Cardiac ventricle fibroblast (primary cell): ENCODE results near the gene COPG2. TPM values are rescaled to one million over a fixed set of nuclear protein-coding genes. Genes with fewer than 3 reads are reported as not detected.

Experiments
- total RNA-seq: library from RNA; depleted of rRNA; stranded (reverse); fragments of >200 nt; gene quantifications from 2 replicates; pipeline ENCODE4 v1.2.3, GENCODE V29; 2015

The COPG2 gene
- total RNA-seq = 14.7 and 15.1 TPM in 2 replicates

GRCh38 chr7:130668258-130669084, at the start of gene COPG2:
Gene COPG2, minus strand, starts transcription at chr7:130668748. Its CDS starts 80 bp downstream, at chr7:130668668.

GRCh38 chr7:130491841-130492522, 176.6 kb downstream of the COPG2 start, which contains the start of gene MEST:
Gene MEST, plus strand, starts transcription at chr7:130492085. Its CDS starts 229 bp downstream, at chr7:130492314.

Other genes with a start within 250 kb of the COPG2 start
- gene CEP41, start 227.7 kb downstream of the COPG2 start, total RNA-seq = 7.9 and 12.2 TPM in 2 replicates
- 56.7 and 65.4 TPM in 2 replicates for gene MEST, start 176.7 kb downstream of the COPG2 start, total RNA-seq
- gene TSGA13, start 17.8 kb upstream of the COPG2 start, total RNA-seq = not detected in 2 replicates
- gene KLF14, start 65.5 kb upstream of the COPG2 start, total RNA-seq = not detected in 2 replicates